ENCODE results near the gene HNF1A.

HNF1A gene

DNA sequence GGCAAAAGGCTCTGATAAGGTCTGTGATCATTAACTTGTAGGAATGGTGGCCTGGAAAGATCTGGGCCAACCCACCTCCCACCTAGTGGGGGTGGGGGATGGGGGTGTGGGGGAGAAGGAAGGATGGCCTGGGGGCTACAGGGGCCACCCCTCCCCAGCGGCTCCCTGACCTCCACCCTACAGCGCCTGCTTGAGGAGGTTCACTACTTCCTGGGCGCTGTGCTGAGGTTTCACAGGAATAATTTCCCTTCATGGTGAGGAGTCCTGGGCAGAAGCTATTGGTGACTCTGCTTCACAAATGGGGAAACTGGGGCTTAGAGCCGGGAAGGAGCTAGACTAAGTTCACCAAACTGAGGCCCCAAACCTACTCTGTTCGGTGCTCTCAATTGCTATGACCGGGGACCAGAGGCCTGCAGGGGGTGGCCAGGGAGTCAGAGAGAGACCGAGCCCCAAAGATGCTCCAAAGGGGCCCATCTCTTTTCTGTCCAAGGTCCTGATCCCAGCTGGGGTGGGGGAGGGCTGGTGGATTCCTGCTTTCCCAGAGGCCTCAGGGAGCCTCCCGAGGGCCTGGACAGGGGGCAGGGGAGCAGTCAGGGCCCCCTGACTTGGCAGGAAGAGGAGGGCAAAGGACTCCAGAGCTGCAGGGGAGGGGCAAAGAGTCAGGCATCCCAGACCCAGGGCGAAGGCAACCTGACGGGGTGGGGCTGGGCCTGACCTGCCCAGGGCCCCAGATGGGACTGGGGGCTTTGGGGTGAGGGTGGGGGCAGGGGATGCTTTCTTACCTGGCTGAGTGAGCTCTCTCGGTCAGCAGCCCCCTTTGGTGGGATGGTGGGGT, 1.7 kb downstream of the HNF1A start:
- TF ChIP-seq TAF1 (IDR thresholded peaks at IDR 0.05; ENCODE audit: borderline replicate concordance, low read depth, low read length) = no peak
- no peak for FAIRE-seq
- no peak for DNase-seq (ENCODE audit: insufficient read length)

DNA sequence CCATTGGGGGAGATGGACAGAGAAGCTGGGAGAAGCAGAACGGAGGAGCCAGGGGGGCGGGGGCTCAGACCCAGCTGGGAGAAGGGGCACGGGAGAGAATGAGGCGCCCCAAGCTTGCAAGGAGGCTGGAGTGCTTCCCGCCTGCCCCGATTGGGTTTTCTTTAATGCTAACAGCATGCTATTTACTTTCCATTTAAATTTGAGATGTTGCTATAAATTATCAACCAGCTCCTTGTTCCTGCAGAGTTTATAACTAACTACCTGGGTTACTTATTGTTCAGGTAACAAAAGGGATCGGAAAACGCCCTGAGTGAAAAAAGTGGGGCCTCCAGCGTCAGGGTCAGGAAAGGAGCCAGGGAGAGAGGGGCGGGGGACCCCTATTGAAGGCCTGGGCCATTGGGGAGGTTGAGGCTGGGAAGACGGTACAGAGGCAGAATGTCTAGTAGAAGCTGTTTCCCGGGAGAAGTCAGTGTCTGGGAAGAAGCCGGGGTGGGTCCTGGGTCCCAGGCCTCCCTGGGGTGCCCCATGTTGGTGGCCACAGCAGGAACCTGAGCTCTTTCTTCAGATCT, 2.5 kb downstream of the HNF1A start:
- FAIRE-seq = no peak
- no peak for TF ChIP-seq TAF1 (IDR thresholded peaks at IDR 0.05; ENCODE audit: borderline replicate concordance, low read depth, low read length)
- no peak for DNase-seq (ENCODE audit: insufficient read length)

DNA sequence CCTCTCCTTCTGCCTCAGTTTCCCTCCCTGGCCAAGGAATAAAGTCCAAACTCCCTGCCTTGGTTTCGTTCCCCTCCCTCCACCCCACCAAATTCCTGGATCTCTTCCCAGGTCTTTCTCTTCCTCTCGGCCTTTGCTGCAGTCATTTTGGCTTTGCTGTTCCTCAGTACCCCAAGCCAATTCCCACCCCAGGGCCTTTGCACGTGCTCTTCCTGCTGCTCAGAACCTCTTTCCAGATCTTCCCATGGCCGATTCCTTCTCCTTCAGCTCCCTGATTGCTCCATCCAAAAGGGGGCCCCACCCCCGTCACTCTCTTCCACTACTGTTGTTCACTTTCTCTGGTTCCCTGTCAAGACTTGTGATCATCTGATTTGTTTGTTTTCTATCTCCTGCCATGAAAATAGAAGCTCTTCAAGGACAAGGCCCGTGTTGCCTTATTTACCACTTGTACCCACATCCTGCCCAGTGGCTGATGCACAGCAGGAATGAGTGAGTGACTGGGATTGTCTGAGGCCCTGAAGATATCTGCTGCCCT, 3.1 kb downstream of the HNF1A start:
- FAIRE-seq (no peak), DNase-seq (ENCODE audit: insufficient read length) (no peak)
- TF ChIP-seq POLR2A (IDR thresholded peaks at IDR 0.05; ENCODE audit: low read depth, low read length) = no peak

DNA sequence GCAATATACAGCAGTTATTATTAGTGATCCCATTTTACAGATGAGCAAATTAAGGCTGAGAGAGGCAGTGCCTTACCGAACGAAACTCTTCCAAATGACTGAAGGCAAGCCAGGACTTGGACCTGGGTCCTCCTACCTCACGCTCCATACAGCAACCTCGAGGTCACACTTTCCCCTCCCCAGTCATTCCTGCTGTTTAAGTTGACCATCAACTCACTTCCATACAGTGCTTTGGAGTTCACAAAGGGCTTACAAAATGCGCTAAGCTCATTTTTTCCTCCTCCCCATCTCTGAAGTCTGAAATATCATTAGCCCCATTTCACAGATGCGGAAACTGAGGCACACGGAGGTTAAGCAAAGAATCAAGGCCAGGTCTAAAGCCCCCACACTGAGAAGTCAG, 4.3 kb downstream of the HNF1A start:
- no peak for TF ChIP-seq TAF1 (IDR thresholded peaks at IDR 0.05; ENCODE audit: borderline replicate concordance, low read depth, low read length)
- no peak for TF ChIP-seq POLR2A (IDR thresholded peaks at IDR 0.05; ENCODE audit: low read depth, low read length)
- TF ChIP-seq POLR2AphosphoS5 (IDR thresholded peaks at IDR 0.05; ENCODE audit: low read depth, low read length) = no peak
- DNase-seq (ENCODE audit: insufficient read length) = no peak
- FAIRE-seq = no peak

DNA sequence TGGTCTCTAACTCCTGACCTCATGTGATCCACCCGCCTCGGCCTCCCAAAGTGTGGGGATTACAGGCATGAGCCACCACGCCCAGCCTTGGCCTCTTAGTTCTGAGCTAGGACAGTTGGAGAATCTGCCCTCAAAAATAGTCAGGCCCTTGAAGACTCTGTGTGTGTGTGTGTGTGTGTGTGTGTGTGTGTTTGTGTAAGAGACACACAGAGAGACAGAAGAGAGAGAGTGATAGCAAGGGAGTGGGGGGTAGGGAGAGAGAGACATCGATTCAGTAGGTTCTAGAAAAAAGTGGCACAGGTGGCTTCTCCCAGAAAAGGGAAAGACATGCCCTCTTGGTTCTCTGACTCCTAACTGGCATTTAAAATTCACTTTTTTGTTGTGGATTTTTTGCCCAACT, 5.4 kb downstream of the HNF1A start:
- TF ChIP-seq POLR2AphosphoS5 (IDR thresholded peaks at IDR 0.05; ENCODE audit: low read depth, low read length) (no peak), POLR2A (IDR thresholded peaks at IDR 0.05; ENCODE audit: low read depth, low read length) (no peak), TAF1 (IDR thresholded peaks at IDR 0.05; ENCODE audit: borderline replicate concordance, low read depth, low read length) (no peak)
- DNase-seq (ENCODE audit: insufficient read length) (no peak), FAIRE-seq (no peak)

DNA sequence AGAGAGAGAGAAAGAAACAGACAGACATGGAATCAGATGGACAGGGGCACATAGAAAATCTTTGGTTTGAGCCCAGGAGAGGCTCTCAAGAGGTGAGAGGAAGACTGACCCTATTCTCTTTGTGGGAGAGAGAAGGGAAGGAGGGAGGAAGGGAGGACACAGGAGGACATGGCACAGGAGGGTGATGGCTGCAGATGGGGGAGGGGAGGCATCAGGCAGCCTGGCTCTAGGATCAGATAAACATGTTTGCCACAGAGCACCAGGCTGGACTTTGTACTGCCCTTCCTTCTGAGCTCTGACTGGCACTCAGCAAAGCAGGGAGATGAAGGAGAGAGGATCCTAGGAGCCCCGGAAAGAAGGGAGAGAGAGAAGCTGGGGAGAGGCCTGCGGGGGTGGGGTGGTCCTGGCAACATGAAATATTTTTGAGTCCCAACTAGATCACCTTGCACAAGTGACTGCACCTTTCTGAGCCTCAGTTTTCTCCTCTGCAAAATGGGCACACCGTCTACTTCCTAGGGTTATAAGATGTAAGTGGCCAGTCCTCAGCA, 6.1 kb downstream of the HNF1A start:
- DNase-seq (ENCODE audit: insufficient read length) (no peak), FAIRE-seq (no peak)
- TF ChIP-seq TAF1 (IDR thresholded peaks at IDR 0.05; ENCODE audit: borderline replicate concordance, low read depth, low read length) (no peak), POLR2AphosphoS5 (IDR thresholded peaks at IDR 0.05; ENCODE audit: low read depth, low read length) (no peak), POLR2A (IDR thresholded peaks at IDR 0.05; ENCODE audit: low read depth, low read length) (no peak)

DNA sequence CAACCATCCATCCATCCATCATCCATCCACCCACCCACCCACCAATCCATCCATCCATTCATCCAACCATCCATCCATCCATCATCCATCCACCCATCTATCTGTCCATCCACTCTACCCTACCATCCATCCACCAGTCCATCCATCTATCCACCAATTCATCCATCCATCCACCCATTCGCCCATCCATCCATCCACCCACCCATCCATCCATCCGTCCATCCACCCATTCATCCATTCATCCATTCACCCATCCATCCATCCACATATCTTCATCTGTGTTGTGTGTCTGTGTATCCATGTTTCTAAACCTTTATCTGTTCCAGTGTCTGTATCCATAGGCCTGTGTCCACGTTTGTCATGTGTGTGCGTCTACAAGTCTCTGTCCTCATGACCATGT, 9.9 kb downstream of the HNF1A start:
- FAIRE-seq = peak; percentile 40
- DNase-seq (ENCODE audit: insufficient read length) = no peak
- no peak for TF ChIP-seq POLR2AphosphoS5 (IDR thresholded peaks at IDR 0.05; ENCODE audit: low read depth, low read length)
- no peak for TF ChIP-seq TAF1 (IDR thresholded peaks at IDR 0.05; ENCODE audit: borderline replicate concordance, low read depth, low read length)
- TF ChIP-seq POLR2A (IDR thresholded peaks at IDR 0.05; ENCODE audit: low read depth, low read length) = no peak

DNA sequence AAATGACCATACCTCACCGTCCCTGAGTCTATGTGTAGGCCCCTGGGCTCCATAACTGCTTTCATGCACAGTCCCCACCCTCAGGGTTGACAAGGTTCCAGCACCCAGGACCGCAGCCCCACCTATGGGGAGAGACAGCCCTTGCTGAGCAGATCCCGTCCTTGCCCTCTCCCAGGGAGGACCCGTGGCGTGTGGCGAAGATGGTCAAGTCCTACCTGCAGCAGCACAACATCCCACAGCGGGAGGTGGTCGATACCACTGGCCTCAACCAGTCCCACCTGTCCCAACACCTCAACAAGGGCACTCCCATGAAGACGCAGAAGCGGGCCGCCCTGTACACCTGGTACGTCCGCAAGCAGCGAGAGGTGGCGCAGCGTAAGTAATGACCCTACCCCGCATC, 10.3 kb downstream of the HNF1A start:
- DNase-seq (ENCODE audit: insufficient read length) (no peak), FAIRE-seq (no peak)
- TF ChIP-seq POLR2A (IDR thresholded peaks at IDR 0.05; ENCODE audit: low read depth, low read length) (no peak), TAF1 (IDR thresholded peaks at IDR 0.05; ENCODE audit: borderline replicate concordance, low read depth, low read length) (no peak), POLR2AphosphoS5 (IDR thresholded peaks at IDR 0.05; ENCODE audit: low read depth, low read length) (no peak)

DNA sequence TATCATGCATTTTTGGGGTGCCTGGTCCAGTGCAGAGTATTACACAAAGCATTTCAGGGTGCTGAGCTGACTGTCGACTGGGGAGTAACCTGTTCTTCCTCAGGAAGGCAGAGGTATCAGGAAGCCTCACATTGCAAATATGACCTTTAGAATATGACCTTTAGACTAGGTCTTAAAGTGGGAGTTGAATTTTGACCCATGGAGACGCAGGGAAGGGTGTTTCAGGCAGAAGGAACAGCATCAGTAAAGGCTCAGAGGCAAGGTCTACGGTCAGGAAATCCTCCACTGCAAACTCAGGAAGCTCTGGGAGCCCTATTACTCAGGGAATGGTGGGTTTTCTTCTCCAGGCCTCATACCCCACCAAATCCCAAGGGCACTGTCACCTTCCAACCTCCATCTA, 11.3 kb downstream of the HNF1A start:
- FAIRE-seq = no peak
- no peak for DNase-seq (ENCODE audit: insufficient read length)

DNA sequence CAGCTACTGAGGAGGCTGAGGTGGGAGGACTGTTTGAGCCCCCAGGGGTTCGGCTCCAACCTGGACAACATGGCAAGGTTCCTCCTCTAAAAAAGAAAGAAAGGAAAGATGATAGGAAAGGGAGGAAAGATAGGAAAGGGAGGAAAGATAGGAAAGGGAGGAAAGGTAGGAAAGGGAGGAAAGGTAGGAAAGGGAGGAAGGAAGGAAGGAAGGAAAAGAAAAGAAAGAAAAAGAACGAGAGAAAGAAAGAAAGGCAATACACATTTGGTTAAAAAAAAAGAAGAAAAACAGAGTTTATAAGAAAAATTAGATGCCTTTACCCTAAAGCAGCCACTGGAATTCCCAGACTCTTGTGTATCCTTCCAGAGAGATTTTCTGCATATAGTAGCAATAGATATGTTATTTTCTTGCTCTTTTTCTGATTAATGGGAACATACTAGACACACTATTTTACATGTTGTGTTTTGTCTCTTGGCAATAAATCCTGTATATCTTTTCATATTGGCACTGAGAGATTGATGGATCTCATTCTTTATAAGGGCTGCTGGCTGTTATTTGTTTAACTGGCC, 12.2 kb downstream of the HNF1A start:
- TF ChIP-seq POLR2AphosphoS5 (IDR thresholded peaks at IDR 0.05; ENCODE audit: low read depth, low read length) = no peak
- TF ChIP-seq POLR2A (IDR thresholded peaks at IDR 0.05; ENCODE audit: low read depth, low read length) = no peak
- TF ChIP-seq TAF1 (IDR thresholded peaks at IDR 0.05; ENCODE audit: borderline replicate concordance, low read depth, low read length) = no peak
- DNase-seq (ENCODE audit: insufficient read length) = no peak
- no peak for FAIRE-seq

More for the DNA sequence above, 11.3 kb downstream of the HNF1A start:
- TF ChIP-seq POLR2AphosphoS5 (IDR thresholded peaks at IDR 0.05; ENCODE audit: low read depth, low read length) (no peak), TAF1 (IDR thresholded peaks at IDR 0.05; ENCODE audit: borderline replicate concordance, low read depth, low read length) (no peak), POLR2A (IDR thresholded peaks at IDR 0.05; ENCODE audit: low read depth, low read length) (no peak)

DNA sequence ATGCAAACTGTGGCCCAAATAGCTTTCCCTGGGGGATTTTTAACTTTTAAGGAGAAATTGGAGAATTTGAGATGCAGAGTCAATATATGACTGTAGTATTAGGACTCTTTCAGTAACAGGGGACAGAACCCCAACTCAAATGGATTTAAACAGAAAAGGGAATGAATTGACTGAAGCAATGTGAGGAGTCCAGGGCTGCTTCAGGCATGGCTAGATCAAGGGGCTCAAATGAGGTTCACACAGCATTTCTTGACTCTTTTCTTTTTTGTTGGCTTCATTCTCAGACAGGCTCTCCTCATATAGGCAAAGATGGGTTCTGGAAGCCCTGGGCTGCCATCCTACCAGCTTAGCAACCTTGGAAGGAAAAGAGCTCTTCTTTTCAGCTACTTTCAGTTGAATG, 13.6 kb downstream of the HNF1A start:
- DNase-seq (ENCODE audit: insufficient read length) (no peak), FAIRE-seq (no peak)

DNA sequence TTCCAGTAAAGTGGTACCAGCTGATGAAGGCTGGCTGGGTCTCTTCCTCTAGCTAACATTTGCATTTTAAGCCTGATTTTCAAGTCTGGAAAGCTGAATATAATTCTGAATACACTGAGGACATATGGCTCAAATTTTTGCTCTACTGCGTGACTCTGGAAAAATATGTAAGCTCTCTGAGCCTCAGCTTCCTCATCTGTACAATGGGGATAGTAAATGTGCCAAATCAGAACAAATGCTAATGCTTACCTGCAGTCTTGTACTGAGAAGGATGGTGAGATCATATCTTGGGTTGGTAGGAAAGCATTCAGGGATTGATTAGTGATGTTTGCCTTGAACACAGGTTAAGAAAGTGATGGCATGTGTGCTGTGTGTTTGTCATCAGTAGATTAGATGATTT, 14.6 kb downstream of the HNF1A start:
- no peak for DNase-seq (ENCODE audit: insufficient read length)
- FAIRE-seq = no peak

More for the DNA sequence above, 13.6 kb downstream of the HNF1A start:
- TF ChIP-seq POLR2A (IDR thresholded peaks at IDR 0.05; ENCODE audit: low read depth, low read length) (no peak), TAF1 (IDR thresholded peaks at IDR 0.05; ENCODE audit: borderline replicate concordance, low read depth, low read length) (no peak), POLR2AphosphoS5 (IDR thresholded peaks at IDR 0.05; ENCODE audit: low read depth, low read length) (no peak)

More for the DNA sequence above, 14.6 kb downstream of the HNF1A start:
- TF ChIP-seq POLR2A (IDR thresholded peaks at IDR 0.05; ENCODE audit: low read depth, low read length) (no peak), TAF1 (IDR thresholded peaks at IDR 0.05; ENCODE audit: borderline replicate concordance, low read depth, low read length) (no peak)
